CD8-positive, alpha-beta memory T cell (primary cell): ENCODE measurements around the gene LTBP1. TPM values are rescaled to one million over a fixed set of nuclear protein-coding genes. Genes with fewer than 3 reads are reported as not detected.

Source experiments
- CTCF ChIA-PET: fragments of 350-600 bp; sonication (Branson Sonifier 250); formaldehyde crosslinking; loops from one replicate; lab custom pipeline; 2021; ENCODE audit warnings: antibody characterized with exemption; lab: Charles Lee
- POLR2A ChIA-PET: fragments of 350-600 bp; sonication (Branson Sonifier 250); formaldehyde crosslinking; loops from one replicate; lab custom pipeline; 2021; ENCODE audit warnings: antibody characterized with exemption; lab: Charles Lee
- DNase-seq, 5 donors: peaks; one replicate each; pipeline versions ENCODE4 v3.0.0 to v3.0.0-alpha.2; 2020 to 2022; ENCODE audit warnings: mixed read lengths in 1 of 5
- H3K27ac ChIP-seq: one replicate; pipeline ENCODE4 v1.7.0; 2013; ENCODE audit warnings: low read depth, mild to moderate bottlenecking, low read length, moderate library complexity
- H3K27me3 ChIP-seq: 2 replicates; pipeline ENCODE4 v1.7.0; 2013; ENCODE audit warnings: low read length, mild to moderate bottlenecking; ENCODE audit not compliant: insufficient read depth, poor library complexity, severe bottlenecking
- H3K36me3 ChIP-seq: 2 replicates; pipeline ENCODE4 v1.7.0; 2013; ENCODE audit warnings: mild to moderate bottlenecking, low read length, moderate library complexity; ENCODE audit not compliant: insufficient read depth
- H3K4me1 ChIP-seq: 2 replicates; pipeline ENCODE4 v1.7.0; 2013; ENCODE audit warnings: mild to moderate bottlenecking, low read length, moderate library complexity; ENCODE audit not compliant: insufficient read depth
- H3K4me3 ChIP-seq: 2 replicates; pipeline ENCODE4 v1.7.0; 2013; ENCODE audit warnings: mild to moderate bottlenecking, low read length
- H3K9me3 ChIP-seq: 2 replicates; pipeline ENCODE4 v1.7.0; 2013; ENCODE audit warnings: mild to moderate bottlenecking, low read length
- H3K27ac Mint-ChIP-seq, 8 donors: one replicate each; pipeline ENCODE4 v1.8.0; 2020 to 2021; ENCODE audit warnings: mixed read lengths in 8 of 8, mild to moderate bottlenecking in 6 of 8, inconsistent platforms in 3 of 8, moderate library complexity in 3 of 8
- H3K27me3 Mint-ChIP-seq, 2 donors: one replicate each; pipeline ENCODE4 v1.8.0; 2020 to 2021; ENCODE audit warnings: mixed read lengths in 2 of 2, mild to moderate bottlenecking in 1 of 2, moderate library complexity in 1 of 2
- H3K36me3 Mint-ChIP-seq, 3 donors: one replicate each; pipeline ENCODE4 v1.8.0; 2020 to 2021; ENCODE audit warnings: mixed read lengths in 3 of 3, inconsistent platforms in 1 of 3, mild to moderate bottlenecking in 1 of 3
- H3K4me1 Mint-ChIP-seq, 3 donors: one replicate each; pipeline ENCODE4 v1.8.0; 2020 to 2021; ENCODE audit warnings: mixed read lengths in 3 of 3, inconsistent platforms in 1 of 3, mild to moderate bottlenecking in 1 of 3
- H3K4me3 Mint-ChIP-seq, 7 donors: one replicate each; pipeline ENCODE4 v1.8.0; 2020 to 2021; ENCODE audit warnings: mixed read lengths in 7 of 7, mild to moderate bottlenecking in 6 of 7, moderate library complexity in 4 of 7, inconsistent platforms in 2 of 7
- H3K9me3 Mint-ChIP-seq, 5 donors: one replicate each; pipeline ENCODE4 v1.8.0; 2020 to 2022; ENCODE audit warnings: mixed read lengths in 5 of 5, mild to moderate bottlenecking in 3 of 5, moderate library complexity in 2 of 5, inconsistent platforms in 1 of 5
- polyA plus RNA-seq: library from polyadenylated mRNA; unstranded; fragments of 300-500 nt; fragmentation: Illumina TruSeq; gene quantifications from one replicate; pipeline ENCODE4 v1.2.3, GENCODE V29; 2021
- total RNA-seq, 2 experiments: library from RNA; stranded (reverse); gene quantifications; one replicate each; pipeline ENCODE4 v1.2.3, GENCODE V29; 2021

The LTBP1 gene
- total and polyA plus RNA-seq, 3 experiments from 2014 or later, result not detected

GRCh38 chr2:33304032-33304864, 357.5 kb downstream of the LTBP1 start:
- Mint-ChIP-seq H3K4me1 (no peaks in the 10 kb centered on the region), H3K36me3 (no peaks in the 10 kb centered on the region), H3K4me3 (no peak overlapping the region), H3K9me3 (no peaks in the 10 kb centered on the region), H3K27me3 (no peaks in the 10 kb centered on the region), H3K27ac (no peak overlapping the region)
- no peak overlapping the region for H3K4me3 ChIP-seq
- no peak for DNase-seq
- H3K27me3 ChIP-seq, result no peaks in the 10 kb centered on the region
- no peak overlapping the region for H3K27ac ChIP-seq
- no peaks in the 10 kb centered on the region for H3K4me1 ChIP-seq
- H3K9me3 ChIP-seq, result no peaks in the 10 kb centered on the region
- no peaks in the 10 kb centered on the region for H3K36me3 ChIP-seq
- CTCF ChIA-PET, result no interaction called here
- POLR2A ChIA-PET, result no interaction called here

GRCh38 chr2:33307659-33308270, 361.0 kb downstream of the LTBP1 start:
- Mint-ChIP-seq H3K4me1 (no peaks in the 10 kb centered on the region), H3K4me3 (no peak overlapping the region), H3K27me3 (peaks cover 0 to 10% of the 10 kb centered on the region in 2 donors), H3K36me3 (no peaks in the 10 kb centered on the region), H3K27ac (no peak overlapping the region), H3K9me3 (no peaks in the 10 kb centered on the region)
- no peak for DNase-seq
- Histone ChIP-seq H3K4me3 (no peak overlapping the region), H3K4me1 (no peaks in the 10 kb centered on the region), H3K36me3 (no peaks in the 10 kb centered on the region), H3K27me3 (no peaks in the 10 kb centered on the region), H3K27ac (no peak overlapping the region), H3K9me3 (no peaks in the 10 kb centered on the region)
- POLR2A ChIA-PET, result no interaction called here
- CTCF ChIA-PET, result no interaction called here

- Mint-ChIP-seq H3K9me3 (no peaks in the 10 kb centered on the region), H3K4me1 (no peaks in the 10 kb centered on the region), H3K27ac (no peak overlapping the region), H3K27me3 (peaks cover 0 to 13% of the 10 kb centered on the region in 2 donors), H3K36me3 (no peaks in the 10 kb centered on the region), H3K4me3 (no peak overlapping the region)
- Histone ChIP-seq H3K4me1 (no peaks in the 10 kb centered on the region), H3K27ac (no peak overlapping the region), H3K36me3 (no peaks in the 10 kb centered on the region), H3K9me3 (no peaks in the 10 kb centered on the region), H3K4me3 (no peak overlapping the region), H3K27me3 (no peaks in the 10 kb centered on the region)
- DNase-seq, result no peak
- CTCF ChIA-PET, result no interaction called here
- POLR2A ChIA-PET, result no interaction called here
These were observed 365.6 kb downstream of the LTBP1 start for GRCh38 chr2:33312355-33312754.

- H3K4me1 Mint-ChIP-seq, result no peaks in the 10 kb centered on the region
- no peak overlapping the region for H3K27ac ChIP-seq
- H3K27ac Mint-ChIP-seq, result no peak overlapping the region
- ChIA-PET CTCF (no interaction called here), POLR2A (no interaction called here)
- H3K4me1 ChIP-seq, result no peaks in the 10 kb centered on the region
- H3K36me3 ChIP-seq, result no peaks in the 10 kb centered on the region
- no peaks in the 10 kb centered on the region for H3K9me3 ChIP-seq
- no peak overlapping the region for H3K4me3 ChIP-seq
- no peaks in the 10 kb centered on the region for H3K36me3 Mint-ChIP-seq
- no peak overlapping the region for H3K4me3 Mint-ChIP-seq
- H3K9me3 Mint-ChIP-seq, result no peaks in the 10 kb centered on the region
- H3K27me3 Mint-ChIP-seq, result peaks cover 0 to 13% of the 10 kb centered on the region in 2 donors
- no peak for DNase-seq
- no peaks in the 10 kb centered on the region for H3K27me3 ChIP-seq
These were observed 366.3 kb downstream of the LTBP1 start for GRCh38 chr2:33313039-33313438.

GRCh38 chr2:33314541-33314940, 367.8 kb downstream of the LTBP1 start:
- no peak for DNase-seq
- no peaks in the 10 kb centered on the region for H3K27me3 ChIP-seq
- H3K36me3 ChIP-seq, result no peaks in the 10 kb centered on the region
- H3K4me3 ChIP-seq, result no peak overlapping the region
- no peak overlapping the region for H3K27ac Mint-ChIP-seq
- no peaks in the 10 kb centered on the region for H3K4me1 ChIP-seq
- no peaks in the 10 kb centered on the region for H3K9me3 Mint-ChIP-seq
- no peaks in the 10 kb centered on the region for H3K9me3 ChIP-seq
- no peaks in the 10 kb centered on the region for H3K36me3 Mint-ChIP-seq
- peaks cover 2 to 14% of the 10 kb centered on the region in 2 donors for H3K27me3 Mint-ChIP-seq
- H3K4me1 Mint-ChIP-seq, result no peaks in the 10 kb centered on the region
- CTCF ChIA-PET, result no interaction called here
- no peak overlapping the region for H3K4me3 Mint-ChIP-seq
- no peak overlapping the region for H3K27ac ChIP-seq
- POLR2A ChIA-PET, result no interaction called here

- H3K4me1 Mint-ChIP-seq, result peaks cover 2 to 11% (median 7%) of the 10 kb centered on the region in 3 donors
- DNase-seq, result no peak
- ChIA-PET POLR2A (no interaction called here), CTCF (no interaction called here)
- peaks cover 6 to 13% of the 10 kb centered on the region in 2 donors for H3K27me3 Mint-ChIP-seq
- Histone ChIP-seq H3K4me3 (no peak overlapping the region), H3K27ac (no peak overlapping the region), H3K27me3 (no peaks in the 10 kb centered on the region), H3K9me3 (no peaks in the 10 kb centered on the region), H3K4me1 (no peaks in the 10 kb centered on the region), H3K36me3 (no peaks in the 10 kb centered on the region)
- H3K9me3 Mint-ChIP-seq, result no peaks in the 10 kb centered on the region
- H3K4me3 Mint-ChIP-seq, result no peak overlapping the region
- no peak overlapping the region for H3K27ac Mint-ChIP-seq
- H3K36me3 Mint-ChIP-seq, result no peaks in the 10 kb centered on the region
These were observed 369.6 kb downstream of the LTBP1 start for GRCh38 chr2:33316328-33316727.

GRCh38 chr2:33317369-33318007, 370.7 kb downstream of the LTBP1 start:
- Mint-ChIP-seq H3K36me3 (no peaks in the 10 kb centered on the region), H3K27me3 (peaks cover 6 to 12% of the 10 kb centered on the region in 2 donors), H3K27ac (peak overlapping the region in 1 of 8 donors; percentile 16), H3K4me3 (no peak overlapping the region), H3K9me3 (no peaks in the 10 kb centered on the region), H3K4me1 (peaks cover 12 to 23% (median 19%) of the 10 kb centered on the region in 3 donors)
- no peak for DNase-seq
- H3K36me3 ChIP-seq, result no peaks in the 10 kb centered on the region
- H3K27ac ChIP-seq, result no peak overlapping the region
- H3K4me1 ChIP-seq, result no peaks in the 10 kb centered on the region
- H3K4me3 ChIP-seq, result no peak overlapping the region
- CTCF ChIA-PET, result no interaction called here
- H3K9me3 ChIP-seq, result no peaks in the 10 kb centered on the region
- POLR2A ChIA-PET, result no interaction called here
- no peaks in the 10 kb centered on the region for H3K27me3 ChIP-seq

- H3K36me3 ChIP-seq, result no peaks in the 10 kb centered on the region
- Mint-ChIP-seq H3K27me3 (peaks cover 6 to 9% of the 10 kb centered on the region in 2 donors), H3K4me1 (peaks cover 17 to 28% (median 28%) of the 10 kb centered on the region in 3 donors), H3K27ac (no peak overlapping the region), H3K36me3 (no peaks in the 10 kb centered on the region), H3K9me3 (no peaks in the 10 kb centered on the region), H3K4me3 (no peak overlapping the region)
- no peaks in the 10 kb centered on the region for H3K4me1 ChIP-seq
- H3K27me3 ChIP-seq, result no peaks in the 10 kb centered on the region
- no peak overlapping the region for H3K27ac ChIP-seq
- DNase-seq, result no peak
- POLR2A ChIA-PET, result no interaction called here
- no peaks in the 10 kb centered on the region for H3K9me3 ChIP-seq
- no peak overlapping the region for H3K4me3 ChIP-seq
- CTCF ChIA-PET, result no interaction called here
These were observed 371.7 kb downstream of the LTBP1 start for GRCh38 chr2:33318456-33318855.
